PC-9 (cell line): ENCODE measurements around the gene ASB6. TPM values are rescaled to one million over a fixed set of nuclear protein-coding genes. Genes with fewer than 3 reads are reported as not detected.

Experiments
- BruUV-seq: library from RNA; stranded (reverse); fragments of 400-500 nt; replicated peaks from 2 replicates; lab custom pipeline; 2021; lab: Mats Ljungman, UMichigan
- CTCF ChIA-PET: fragments of 300-600 bp; sonication (Branson Sonifier 250); formaldehyde crosslinking; loops from one replicate; lab custom pipeline; 2022; ENCODE audit warnings: antibody characterized with exemption; lab: Charles Lee
- POLR2A ChIA-PET: fragments of 300-600 bp; sonication (Branson Sonifier 250); formaldehyde crosslinking; loops from one replicate; lab custom pipeline; 2022; ENCODE audit warnings: antibody characterized with exemption; ENCODE audit not compliant: unreplicated experiment; lab: Charles Lee
- DNase-seq, 2 experiments: peaks; one replicate each; pipeline versions ENCODE4 v3.0.0 to v3.0.0-alpha.2; 2015 to 2022; ENCODE audit warnings: mixed read lengths in 1 of 2
- H2AFZ ChIP-seq: fragments of 200-600 bp; sonication (generic); 2 replicates; pipeline ENCODE4 v1.8.1; 2017; ENCODE audit warnings: antibody characterized with exemption
- H3F3A ChIP-seq: fragments of 200-600 bp; sonication (generic); 2 replicates; pipeline ENCODE4 v1.8.1; 2017; ENCODE audit warnings: antibody characterized with exemption, mild to moderate bottlenecking, low read depth; ENCODE audit not compliant: insufficient read depth
- H3K27ac ChIP-seq: fragments of 200-600 bp; sonication (generic); 2 replicates; pipeline ENCODE4 v1.6.1; 2016; ENCODE audit warnings: mixed run types
- H3K27me3 ChIP-seq: fragments of 200-600 bp; sonication (generic); 2 replicates; pipeline ENCODE4 v1.6.1; 2016; ENCODE audit warnings: low read depth, mixed run types; ENCODE audit not compliant: insufficient read depth
- H3K36me3 ChIP-seq: fragments of 200-600 bp; sonication (generic); 2 replicates; pipeline ENCODE4 v1.6.1; 2016; ENCODE audit warnings: low read depth, mixed run types
- H3K4me1 ChIP-seq: fragments of 200-600 bp; sonication (generic); replicated peaks from 2 replicates; pipeline ENCODE4 v1.6.1; 2016; ENCODE audit warnings: mixed run types; ENCODE audit not compliant: insufficient read depth
- H3K4me2 ChIP-seq: fragments of 200-600 bp; sonication (generic); 2 replicates; pipeline ENCODE4 v1.6.1; 2017; ENCODE audit warnings: mixed run types
- H3K4me3 ChIP-seq: fragments of 200-600 bp; sonication (generic); 2 replicates; pipeline ENCODE4 v1.6.1; 2016; ENCODE audit warnings: mixed run types
- H3K79me2 ChIP-seq: fragments of 200-600 bp; sonication (generic); 2 replicates; pipeline ENCODE4 v1.6.1; 2017; ENCODE audit warnings: low read depth, mixed run types
- H3K9me2 ChIP-seq: fragments of 200-600 bp; sonication (generic); 2 replicates; pipeline ENCODE4 v1.8.1; 2017; ENCODE audit warnings: mild to moderate bottlenecking; ENCODE audit not compliant: insufficient read depth
- H3K9me3 ChIP-seq: fragments of 200-600 bp; sonication (generic); 2 replicates; pipeline ENCODE4 v1.8.1; 2016; ENCODE audit warnings: low read depth; ENCODE audit not compliant: insufficient read depth
- H4K20me1 ChIP-seq: fragments of 200-600 bp; sonication (generic); 2 replicates; pipeline ENCODE4 v1.8.1; 2017; ENCODE audit not compliant: insufficient read depth
- EZH2 ChIP-seq: fragments of 200-600 bp; sonication (generic); IDR thresholded peaks from 2 replicates; pipeline ENCODE4 v1.8.0; 2017; ENCODE audit warnings: antibody characterized with exemption, low read depth
- intact Hi-C: fragments of 100-400 bp; cut with micrococcal nuclease; formaldehyde crosslinking; loops from one replicate; pipeline ENCODE4 v1.10.0; 2022; ENCODE audit not compliant: unreplicated experiment
- total RNA-seq: library from RNA; stranded (reverse); gene quantifications from 2 replicates; pipeline ENCODE4 v1.2.3, GENCODE V29; 2021
- TF ChIP-seq, protein P1 (sequence below): fragments of 200-600 bp; sonication (generic); conservative IDR thresholded peaks from 2 replicates; pipeline ENCODE4 v1.6.1; 2017; ENCODE audit warnings: mixed run types, antibody characterized with exemption, mild to moderate bottlenecking, moderate library complexity

The ASB6 gene
- total RNA-seq, 1 experiment from 2014 or later: 20.2 TPM

DNA sequence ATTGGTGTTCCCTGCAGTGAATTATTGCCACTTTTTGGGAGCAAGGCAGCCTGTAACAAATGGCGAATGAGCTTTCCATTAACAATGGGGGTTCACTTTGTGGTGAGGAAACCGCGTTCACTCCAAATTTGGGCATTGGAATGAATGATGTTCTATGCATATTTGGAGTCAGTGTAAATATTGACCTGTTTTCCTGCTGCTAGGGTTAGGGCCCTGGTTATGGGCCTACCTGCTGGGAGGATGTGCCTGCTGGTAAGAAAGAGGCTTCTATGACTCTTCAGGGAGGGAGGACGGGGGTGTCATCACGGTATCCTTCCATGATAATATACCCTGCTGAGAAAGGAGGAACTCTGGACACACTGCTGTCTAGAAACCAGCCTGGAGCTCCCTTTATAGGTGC is 50.0 kb downstream of the ASB6 start:
- H3K27me3 ChIP-seq: no peaks in the 10 kb centered on the region
- H3K27ac ChIP-seq: no peak overlapping the region
- DNase-seq: no peak
- TF ChIP-seq, protein P1, sequence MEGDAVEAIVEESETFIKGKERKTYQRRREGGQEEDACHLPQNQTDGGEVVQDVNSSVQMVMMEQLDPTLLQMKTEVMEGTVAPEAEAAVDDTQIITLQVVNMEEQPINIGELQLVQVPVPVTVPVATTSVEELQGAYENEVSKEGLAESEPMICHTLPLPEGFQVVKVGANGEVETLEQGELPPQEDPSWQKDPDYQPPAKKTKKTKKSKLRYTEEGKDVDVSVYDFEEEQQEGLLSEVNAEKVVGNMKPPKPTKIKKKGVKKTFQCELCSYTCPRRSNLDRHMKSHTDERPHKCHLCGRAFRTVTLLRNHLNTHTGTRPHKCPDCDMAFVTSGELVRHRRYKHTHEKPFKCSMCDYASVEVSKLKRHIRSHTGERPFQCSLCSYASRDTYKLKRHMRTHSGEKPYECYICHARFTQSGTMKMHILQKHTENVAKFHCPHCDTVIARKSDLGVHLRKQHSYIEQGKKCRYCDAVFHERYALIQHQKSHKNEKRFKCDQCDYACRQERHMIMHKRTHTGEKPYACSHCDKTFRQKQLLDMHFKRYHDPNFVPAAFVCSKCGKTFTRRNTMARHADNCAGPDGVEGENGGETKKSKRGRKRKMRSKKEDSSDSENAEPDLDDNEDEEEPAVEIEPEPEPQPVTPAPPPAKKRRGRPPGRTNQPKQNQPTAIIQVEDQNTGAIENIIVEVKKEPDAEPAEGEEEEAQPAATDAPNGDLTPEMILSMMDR: no peak
- no peak for TF ChIP-seq EZH2
- POLR2A ChIA-PET: no interaction called here
- peaks cover 12% of the 10 kb centered on the region for H3K4me1 ChIP-seq
- H2AFZ ChIP-seq: no peak overlapping the region
- peaks cover 11% of the 10 kb centered on the region; the same call in 1 of the 2 replicates for H3F3A ChIP-seq
- H3K9me2 ChIP-seq: no peaks in the 10 kb centered on the region
- H3K36me3 ChIP-seq: no peaks in the 10 kb centered on the region
- no peak overlapping the region for H3K4me2 ChIP-seq
- BruUV-seq: no TSS peak
- CTCF ChIA-PET: no interaction called here
- H3K9me3 ChIP-seq: no peaks in the 10 kb centered on the region
- intact Hi-C loops: no loop called here
- H3K79me2 ChIP-seq: no peaks in the 10 kb centered on the region
- H4K20me1 ChIP-seq: no peaks in the 10 kb centered on the region
- H3K4me3 ChIP-seq: no peak overlapping the region

DNA sequence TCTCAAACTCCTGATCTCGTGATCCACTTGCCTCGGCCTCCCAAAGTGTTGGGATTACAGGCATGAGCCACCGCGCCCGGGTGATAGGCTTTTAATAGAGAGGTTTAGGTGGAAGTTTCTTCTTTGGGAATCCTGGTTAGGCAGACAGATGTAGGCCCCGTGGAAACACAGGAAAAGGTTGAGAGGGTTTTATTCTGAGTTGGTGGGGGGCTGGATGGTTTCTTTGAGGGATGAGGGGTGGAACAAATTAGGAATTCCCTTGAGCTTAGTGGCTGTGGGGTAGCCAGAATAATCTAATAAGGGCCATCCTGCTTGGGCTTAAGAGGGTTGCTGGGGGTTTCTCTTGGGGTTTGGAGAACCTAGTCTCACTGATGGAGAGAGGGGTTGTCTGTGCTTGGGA is 51.5 kb downstream of the ASB6 start:
- intact Hi-C loops: no loop called here
- CTCF ChIA-PET: no interaction called here

DNA sequence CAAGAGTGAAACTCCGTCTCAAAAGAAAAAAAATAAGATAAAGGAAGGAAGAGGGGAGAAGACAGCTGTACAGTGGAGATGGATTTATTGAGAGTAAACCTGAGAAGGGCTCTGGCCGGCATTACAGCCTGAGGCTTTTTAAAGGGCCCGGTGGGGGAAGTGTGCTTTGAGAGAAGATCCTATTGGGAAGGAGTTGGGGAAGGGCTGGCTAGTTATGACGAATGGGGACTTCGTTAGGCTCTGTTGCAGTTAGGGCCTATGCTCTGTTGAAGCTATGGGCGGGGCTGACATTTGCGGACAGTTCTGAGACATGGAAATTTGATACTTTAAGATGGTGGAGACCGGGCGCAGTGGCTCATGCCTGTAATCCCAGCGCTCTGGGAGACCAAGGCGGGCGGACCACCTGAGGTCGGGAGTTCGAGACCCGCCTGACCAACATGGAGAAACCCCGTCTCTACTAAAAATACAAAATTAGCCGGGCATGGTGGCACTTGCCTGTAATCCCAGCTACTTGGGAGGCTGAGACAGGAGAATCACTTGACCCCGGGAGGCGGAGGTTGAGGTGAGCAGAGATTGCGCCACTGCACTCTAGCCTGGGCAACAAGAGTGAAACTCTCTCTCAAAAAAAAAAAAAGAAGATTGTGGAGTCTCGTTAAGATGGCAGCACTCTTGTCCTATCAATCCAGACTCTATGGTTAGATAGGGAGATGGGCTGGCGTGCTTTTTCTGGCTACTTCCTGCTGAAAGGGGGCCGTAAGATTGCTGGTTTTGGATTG is 54.3 kb downstream of the ASB6 start:
- intact Hi-C loops: no loop called here
- ChIA-PET CTCF (no interaction called here), POLR2A (interaction anchor here (0.6 to 0.7 kb wide), 2 partner anchors 29 kb away, joined by 3 to 4 read pairs; no protein-coding TSS in a partner anchor)
- no peak overlapping the region for H2AFZ ChIP-seq
- H3K9me2 ChIP-seq: no peaks in the 10 kb centered on the region
- TF ChIP-seq, protein P1: no peak
- no peak for TF ChIP-seq EZH2
- no peak overlapping the region for H3K27ac ChIP-seq
- 0 out of 2 replicates have a peak, but pooled peaks cover 4% of the 10 kb centered on the region for H3K4me1 ChIP-seq
- H3K4me2 ChIP-seq: no peak overlapping the region
- H3K79me2 ChIP-seq: no peaks in the 10 kb centered on the region
- H3K4me3 ChIP-seq: no peak overlapping the region
- no peaks in the 10 kb centered on the region for H3K36me3 ChIP-seq
- no peaks in the 10 kb centered on the region for H3F3A ChIP-seq
- no peaks in the 10 kb centered on the region for H3K9me3 ChIP-seq
- H3K27me3 ChIP-seq: no peaks in the 10 kb centered on the region
- DNase-seq: peak in 1 of 2 experiments; percentile 59
- H4K20me1 ChIP-seq: no peaks in the 10 kb centered on the region
- no TSS peak for BruUV-seq

More for the DNA sequence above, 51.5 kb downstream of the ASB6 start:
- TF ChIP-seq, protein P1: no peak
- TF ChIP-seq EZH2: no peak
- no peaks in the 10 kb centered on the region for H4K20me1 ChIP-seq
- no peaks in the 10 kb centered on the region for H3K79me2 ChIP-seq
- H3K27me3 ChIP-seq: no peaks in the 10 kb centered on the region
- H3K9me2 ChIP-seq: no peaks in the 10 kb centered on the region
- no peaks in the 10 kb centered on the region for H3K9me3 ChIP-seq
- POLR2A ChIA-PET: no interaction called here
- BruUV-seq: no TSS peak
- H3K36me3 ChIP-seq: no peaks in the 10 kb centered on the region
- DNase-seq: no peak
- no peak overlapping the region for H3K27ac ChIP-seq
- H3F3A ChIP-seq: peaks cover 3% of the 10 kb centered on the region; the same call in 1 of the 2 replicates
- H3K4me1 ChIP-seq: no peaks in the 10 kb centered on the region
- H3K4me2 ChIP-seq: no peak overlapping the region
- no peak overlapping the region for H3K4me3 ChIP-seq
- H2AFZ ChIP-seq: no peak overlapping the region
